ENCODE measurements around the gene TPD52L1. TPM values are rescaled to one million over a fixed set of nuclear protein-coding genes. Genes with fewer than 3 reads are reported as not detected.

TPD52L1 gene
- total and polyA plus RNA-seq, 2 of the 4 experiments (the other 2 are of a cell fraction): 10.2 to 13.5 TPM

DNA sequence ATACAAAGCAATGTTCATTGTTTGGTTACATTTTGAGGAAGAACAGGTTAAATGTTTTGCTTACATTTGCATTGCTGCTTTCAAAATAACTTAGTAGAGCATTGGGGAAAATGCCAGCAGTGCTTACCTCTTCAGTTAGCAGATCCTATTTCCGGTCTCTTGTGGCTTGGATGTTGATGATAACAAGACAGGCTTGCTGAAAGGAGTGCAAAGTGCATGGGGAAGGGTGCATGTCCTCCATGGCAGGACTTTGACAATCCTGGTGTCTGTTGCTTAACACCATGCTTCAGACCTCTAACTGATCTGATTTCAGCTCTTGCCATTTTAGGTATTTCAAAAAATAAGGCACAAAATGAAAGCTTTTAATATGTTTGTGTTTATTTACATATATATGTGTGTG, 21.1 kb downstream of the TPD52L1 start:
- H4K5ac ChIP-seq (ENCODE audit: low read depth, low read length): no peak overlapping the region
- no peak for ATAC-seq (ENCODE audit: low read depth)
- no peak overlapping the region for H3K14ac ChIP-seq (replicated peaks; ENCODE audit: low read depth, low read length)
- no peak for DNase-seq
- H2BK120ac ChIP-seq (ENCODE audit: low read depth, low read length): no peak overlapping the region
- no peak overlapping the region for H2BK20ac ChIP-seq (ENCODE audit: low read depth, low read length)
- H3K56ac ChIP-seq (ENCODE audit: extremely low read depth, insufficient read depth, low read length): no peak overlapping the region
- H3K4me1 ChIP-seq (ENCODE audit: control insufficient read depth, insufficient read depth, low read length): no peaks in the 10 kb centered on the region; the same call in none of the 2 replicates
- no peak overlapping the region for H3K9ac ChIP-seq (ENCODE audit: low read depth, low read length)
- H2AFZ ChIP-seq (replicated peaks; ENCODE audit: low read length, poor library complexity): no peak overlapping the region
- no peak overlapping the region for H2BK15ac ChIP-seq (ENCODE audit: low read depth, low read length)
- CTCF ChIA-PET: interaction anchor here (1.3 kb wide), 1 partner anchor 11 kb away, joined by 3 read pairs; no protein-coding TSS in a partner anchor
- H4K8ac ChIP-seq (ENCODE audit: low read depth in 2 of 2, low read length in 2 of 2): no peak overlapping the region
- H2AK5ac ChIP-seq (ENCODE audit: low read depth, low read length): no peak overlapping the region
- WGBS, 2 experiments (ENCODE audit: extremely low coverage in 2 of 2, insufficient read length in 1 of 2): no CpG with 5 or more reads among the region's 1 CpG
- H3K4me3 ChIP-seq (ENCODE audit: insufficient read depth, low read depth, low read length): no peak overlapping the region
- H3K27me3 ChIP-seq (ENCODE audit: control insufficient read depth, insufficient read depth, low read length): no peaks in the 10 kb centered on the region
- no peak overlapping the region for H2AK9ac ChIP-seq (replicated peaks; ENCODE audit: low read depth, low read length, poor library complexity)
- no peaks in the 10 kb centered on the region for H3K79me1 ChIP-seq (ENCODE audit: low read depth in 1 of 2, low read length in 2 of 2)
- H3K23ac ChIP-seq (ENCODE audit: low read depth, low read length): no peak overlapping the region
- POLR2A ChIA-PET (ENCODE audit: unreplicated experiment): no interaction called here
- H3K4me2 ChIP-seq (ENCODE audit: low read depth, low read length): no peak overlapping the region
- intact Hi-C loops (cut with micrococcal nuclease): no loop called here
- no peak overlapping the region for H4K91ac ChIP-seq (ENCODE audit: insufficient read depth, low read depth, low read length)
- H3K9me1 ChIP-seq (ENCODE audit: insufficient read depth, low read length): no peaks in the 10 kb centered on the region
- no peaks in the 10 kb centered on the region for H3K36me3 ChIP-seq (ENCODE audit: control insufficient read depth, insufficient read depth, low read length)
- dilution Hi-C loops (cut with HindIII; ENCODE audit: low sequenced_read_pairs, unreplicated experiment): no loop called here
- H3K9me3 ChIP-seq (ENCODE audit: control insufficient read depth, insufficient read depth, low read length): no peaks in the 10 kb centered on the region
- no peak overlapping the region for H3K4ac ChIP-seq (ENCODE audit: low read depth, low read length)
- TF ChIP-seq RAD21 (IDR thresholded peaks at IDR 0.05; ENCODE audit: low read length) (no peak), RFX5 (IDR thresholded peaks at IDR 0.05; ENCODE audit: low read depth, low read length) (no peak), MXI1 (IDR thresholded peaks at IDR 0.05; ENCODE audit: borderline replicate concordance, low read depth, low read length) (no peak), MAZ (IDR thresholded peaks at IDR 0.05; ENCODE audit: borderline replicate concordance, low read depth, low read length) (no peak), POLR2A (IDR thresholded peaks at IDR 0.05; ENCODE audit: low read depth, low read length) (no peak), RCOR1 (IDR thresholded peaks at IDR 0.05; ENCODE audit: insufficient replicate concordance, low read length) (no peak), NFE2L2 (IDR thresholded peaks at IDR 0.05; ENCODE audit: low read depth, low read length) (no peak), MAFK (IDR thresholded peaks at IDR 0.05; ENCODE audit: low read depth, low read length) (no peak), SMC3 (IDR thresholded peaks at IDR 0.05; ENCODE audit: low read depth, low read length) (no peak), BHLHE40 (IDR thresholded peaks at IDR 0.05; ENCODE audit: low read depth, low read length) (no peak), CHD1 (IDR thresholded peaks at IDR 0.05; ENCODE audit: low read depth, low read length) (no peak), FOS (IDR thresholded peaks at IDR 0.05; ENCODE audit: low read depth, low read length) (no peak), CEBPB (IDR thresholded peaks at IDR 0.05; ENCODE audit: low read depth, low read length) (no peak)
- TF ChIP-seq, protein P1, sequence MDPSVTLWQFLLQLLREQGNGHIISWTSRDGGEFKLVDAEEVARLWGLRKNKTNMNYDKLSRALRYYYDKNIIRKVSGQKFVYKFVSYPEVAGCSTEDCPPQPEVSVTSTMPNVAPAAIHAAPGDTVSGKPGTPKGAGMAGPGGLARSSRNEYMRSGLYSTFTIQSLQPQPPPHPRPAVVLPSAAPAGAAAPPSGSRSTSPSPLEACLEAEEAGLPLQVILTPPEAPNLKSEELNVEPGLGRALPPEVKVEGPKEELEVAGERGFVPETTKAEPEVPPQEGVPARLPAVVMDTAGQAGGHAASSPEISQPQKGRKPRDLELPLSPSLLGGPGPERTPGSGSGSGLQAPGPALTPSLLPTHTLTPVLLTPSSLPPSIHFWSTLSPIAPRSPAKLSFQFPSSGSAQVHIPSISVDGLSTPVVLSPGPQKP (IDR thresholded peaks at IDR 0.05; ENCODE audit: borderline replicate concordance, low read depth, low read length): no peak
- TF ChIP-seq, protein P2, sequence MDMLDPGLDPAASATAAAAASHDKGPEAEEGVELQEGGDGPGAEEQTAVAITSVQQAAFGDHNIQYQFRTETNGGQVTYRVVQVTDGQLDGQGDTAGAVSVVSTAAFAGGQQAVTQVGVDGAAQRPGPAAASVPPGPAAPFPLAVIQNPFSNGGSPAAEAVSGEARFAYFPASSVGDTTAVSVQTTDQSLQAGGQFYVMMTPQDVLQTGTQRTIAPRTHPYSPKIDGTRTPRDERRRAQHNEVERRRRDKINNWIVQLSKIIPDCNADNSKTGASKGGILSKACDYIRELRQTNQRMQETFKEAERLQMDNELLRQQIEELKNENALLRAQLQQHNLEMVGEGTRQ (IDR thresholded peaks at IDR 0.05; ENCODE audit: low read depth, low read length): no peak
- TF ChIP-seq, protein P3, sequence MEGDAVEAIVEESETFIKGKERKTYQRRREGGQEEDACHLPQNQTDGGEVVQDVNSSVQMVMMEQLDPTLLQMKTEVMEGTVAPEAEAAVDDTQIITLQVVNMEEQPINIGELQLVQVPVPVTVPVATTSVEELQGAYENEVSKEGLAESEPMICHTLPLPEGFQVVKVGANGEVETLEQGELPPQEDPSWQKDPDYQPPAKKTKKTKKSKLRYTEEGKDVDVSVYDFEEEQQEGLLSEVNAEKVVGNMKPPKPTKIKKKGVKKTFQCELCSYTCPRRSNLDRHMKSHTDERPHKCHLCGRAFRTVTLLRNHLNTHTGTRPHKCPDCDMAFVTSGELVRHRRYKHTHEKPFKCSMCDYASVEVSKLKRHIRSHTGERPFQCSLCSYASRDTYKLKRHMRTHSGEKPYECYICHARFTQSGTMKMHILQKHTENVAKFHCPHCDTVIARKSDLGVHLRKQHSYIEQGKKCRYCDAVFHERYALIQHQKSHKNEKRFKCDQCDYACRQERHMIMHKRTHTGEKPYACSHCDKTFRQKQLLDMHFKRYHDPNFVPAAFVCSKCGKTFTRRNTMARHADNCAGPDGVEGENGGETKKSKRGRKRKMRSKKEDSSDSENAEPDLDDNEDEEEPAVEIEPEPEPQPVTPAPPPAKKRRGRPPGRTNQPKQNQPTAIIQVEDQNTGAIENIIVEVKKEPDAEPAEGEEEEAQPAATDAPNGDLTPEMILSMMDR (conservative IDR thresholded peaks at IDR 0.05; ENCODE audit: low read depth, low read length): no peak
- in situ Hi-C loops (cut with MboI; ENCODE audit: low sequenced_read_pairs): loop anchor here (25.0 kb wide), 1 partner anchor 588 kb away; no protein-coding TSS in a partner anchor
- no peaks in the 10 kb centered on the region for H4K20me1 ChIP-seq (ENCODE audit: insufficient read depth, low read length)
- no peak overlapping the region for H3K27ac ChIP-seq (ENCODE audit: insufficient read depth, low read length)
- no peak overlapping the region for H3K18ac ChIP-seq (ENCODE audit: low read depth, low read length)
- no TSS peak for BruUV-seq (replicated peaks)
- H2BK5ac ChIP-seq (ENCODE audit: low read depth, low read length, poor library complexity, severe bottlenecking): no peak overlapping the region

All from IMR-90 (cell line).